ENCODE results near the gene POLR3GL.

The POLR3GL gene

DNA sequence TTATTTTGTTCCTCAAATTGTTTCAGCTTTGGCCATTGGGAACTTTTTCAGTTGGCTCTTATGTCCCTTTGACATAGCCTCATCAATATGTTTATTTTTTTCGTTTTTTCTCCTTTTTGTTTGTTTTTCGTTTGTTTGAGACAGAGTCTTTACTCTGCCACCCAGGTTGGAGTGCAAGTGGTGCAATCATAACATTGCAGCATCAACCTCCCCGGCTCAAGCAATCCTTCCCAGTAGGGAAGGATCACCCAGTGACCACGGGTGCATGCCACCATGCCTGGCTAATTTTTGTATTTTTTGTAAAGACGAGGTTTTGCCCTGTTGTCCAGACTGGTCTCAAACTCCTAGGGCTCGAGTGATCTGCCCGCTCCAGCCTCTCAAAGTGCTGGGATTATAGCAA, 8.1 kb downstream of the POLR3GL start:
- POLR2A ChIA-PET = no interaction called here
- no peak overlapping the region for H3K4me3 ChIP-seq (ENCODE audit: control insufficient read depth in 1 of 7, extremely low read depth in 1 of 7, insufficient read depth in 4 of 7, low read depth in 2 of 7, low read length in 6 of 7)
- H3K36me3 ChIP-seq (ENCODE audit: control insufficient read depth in 4 of 4, insufficient read depth in 4 of 4, low read length in 3 of 4) = peaks cover 0 to 4% (median 3%) of the 10 kb centered on the region in 4 experiments
- H3K27ac ChIP-seq (ENCODE audit: insufficient read depth in 1 of 2, low read depth in 1 of 2, low read length in 2 of 2, poor library complexity in 1 of 2, severe bottlenecking in 2 of 2) = no peak overlapping the region
- CTCF ChIA-PET = interaction anchor here (1.3 to 1.4 kb wide), 2 partner anchors 9 to 39 kb away, joined by 3 to 5 read pairs; no protein-coding TSS in a partner anchor
- peaks cover 5 to 8% (median 8%) of the 10 kb centered on the region in 4 experiments for H3K4me1 ChIP-seq (ENCODE audit: control extremely low read depth in 1 of 4, control insufficient read depth in 4 of 4, insufficient read depth in 4 of 4, low read length in 3 of 4)
- no peak for DNase-seq
- WGBS (ENCODE audit: insufficient coverage) = 92% methylated on average over 7 of the region's 7 CpGs
- H3K27me3 ChIP-seq (replicated peaks in 2 of 5; ENCODE audit: control insufficient read depth in 4 of 5, insufficient read depth in 5 of 5, low read length in 4 of 5) = no peaks in the 10 kb centered on the region
- H3K9me3 ChIP-seq (ENCODE audit: control extremely low read depth in 1 of 5, control insufficient read depth in 4 of 5, insufficient read depth in 2 of 5, low read depth in 1 of 5, low read length in 4 of 5) = no peaks in the 10 kb centered on the region

DNA sequence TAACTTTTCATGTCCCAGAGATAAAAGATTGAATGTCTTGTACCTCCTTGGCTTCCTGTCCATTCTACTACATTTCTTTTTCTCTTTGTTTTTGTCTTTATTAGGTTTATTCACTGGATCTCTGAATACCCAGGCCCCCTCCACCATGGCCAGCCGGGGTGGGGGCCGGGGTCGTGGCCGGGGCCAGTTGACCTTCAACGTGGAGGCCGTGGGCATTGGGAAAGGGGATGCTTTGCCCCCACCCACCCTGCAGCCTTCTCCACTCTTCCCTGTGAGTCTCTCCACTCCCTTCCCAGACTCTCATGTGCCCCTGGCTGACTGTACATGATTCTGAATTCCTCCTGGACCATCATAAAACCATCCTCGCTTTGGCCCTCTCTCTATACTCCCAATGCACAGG, 10.2 kb downstream of the POLR3GL start:
- POLR2A ChIA-PET = no interaction called here
- peaks cover 23 to 30% (median 29%) of the 10 kb centered on the region in 4 experiments for H3K4me1 ChIP-seq (ENCODE audit: control extremely low read depth in 1 of 4, control insufficient read depth in 4 of 4, insufficient read depth in 4 of 4, low read length in 3 of 4)
- CTCF ChIA-PET = interaction anchor here (5.2 to 10.6 kb wide), 3 partner anchors 11 to 38 kb away, joined by 47 to 242 read pairs (median 126); partner anchors contain the start of genes ANKRD34A, POLR3GL and TXNIP
- no peak for DNase-seq
- no peak overlapping the region for H3K4me3 ChIP-seq (ENCODE audit: control insufficient read depth in 1 of 7, extremely low read depth in 1 of 7, insufficient read depth in 4 of 7, low read depth in 2 of 7, low read length in 6 of 7)
- 93% methylated on average over 7 of the region's 7 CpGs for WGBS (ENCODE audit: insufficient coverage)
- H3K27me3 ChIP-seq (replicated peaks in 2 of 5; ENCODE audit: control insufficient read depth in 4 of 5, insufficient read depth in 5 of 5, low read length in 4 of 5) = no peaks in the 10 kb centered on the region
- H3K36me3 ChIP-seq (ENCODE audit: control insufficient read depth in 4 of 4, insufficient read depth in 4 of 4, low read length in 3 of 4) = peaks cover 0 to 6% (median 3%) of the 10 kb centered on the region in 4 experiments
- no peak overlapping the region for H3K27ac ChIP-seq (ENCODE audit: insufficient read depth in 1 of 2, low read depth in 1 of 2, low read length in 2 of 2, poor library complexity in 1 of 2, severe bottlenecking in 2 of 2)
- H3K9me3 ChIP-seq (ENCODE audit: control extremely low read depth in 1 of 5, control insufficient read depth in 4 of 5, insufficient read depth in 2 of 5, low read depth in 1 of 5, low read length in 4 of 5) = no peaks in the 10 kb centered on the region

- Histone ChIP-seq H3K27me3 (replicated peaks in 2 of 5; ENCODE audit: control insufficient read depth in 4 of 5, insufficient read depth in 5 of 5, low read length in 4 of 5) (no peaks in the 10 kb centered on the region), H3K9me3 (ENCODE audit: control extremely low read depth in 1 of 5, control insufficient read depth in 4 of 5, insufficient read depth in 2 of 5, low read depth in 1 of 5, low read length in 4 of 5) (no peaks in the 10 kb centered on the region), H3K27ac (ENCODE audit: insufficient read depth in 1 of 2, low read depth in 1 of 2, low read length in 2 of 2, poor library complexity in 1 of 2, severe bottlenecking in 2 of 2) (no peak overlapping the region), H3K4me3 (ENCODE audit: control insufficient read depth in 1 of 7, extremely low read depth in 1 of 7, insufficient read depth in 4 of 7, low read depth in 2 of 7, low read length in 6 of 7) (no peak overlapping the region), H3K4me1 (ENCODE audit: control extremely low read depth in 1 of 4, control insufficient read depth in 4 of 4, insufficient read depth in 4 of 4, low read length in 3 of 4) (peaks cover 28 to 34% (median 34%) of the 10 kb centered on the region in 4 experiments), H3K36me3 (ENCODE audit: control insufficient read depth in 4 of 4, insufficient read depth in 4 of 4, low read length in 3 of 4) (peaks cover 0 to 6% (median 3%) of the 10 kb centered on the region in 4 experiments)
- ChIA-PET CTCF (interaction anchor here (5.2 to 10.6 kb wide), 3 partner anchors 11 to 37 kb away, joined by 47 to 242 read pairs (median 126); partner anchors contain the start of genes ANKRD34A, POLR3GL and TXNIP), POLR2A (no interaction called here)
- DNase-seq = no peak
- 100% methylated on average over 4 of the region's 4 CpGs for WGBS (ENCODE audit: insufficient coverage)
Measured at GRCh38 chr1:145975216-145975615, 10.7 kb downstream of the POLR3GL start.

DNA sequence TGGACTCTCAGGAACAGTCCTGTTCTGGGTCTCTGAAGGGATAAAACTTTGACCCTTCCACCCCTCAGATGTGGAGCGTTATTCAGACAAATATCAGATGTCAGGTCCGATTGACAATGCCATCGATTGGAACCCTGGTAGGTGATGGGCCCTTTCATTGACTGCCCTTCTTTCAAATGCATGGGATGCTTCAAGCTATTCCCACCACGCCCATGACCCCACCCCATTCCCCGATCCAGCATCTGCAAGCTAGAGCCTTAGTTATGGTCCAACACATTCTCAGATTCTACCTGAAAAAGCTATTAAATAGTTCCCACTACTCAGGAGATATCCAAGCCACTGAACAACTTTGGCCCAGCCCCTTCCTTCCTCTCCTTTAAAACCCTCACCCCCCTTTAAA, 12.5 kb downstream of the POLR3GL start:
- Histone ChIP-seq H3K36me3 (ENCODE audit: control insufficient read depth in 4 of 4, insufficient read depth in 4 of 4, low read length in 3 of 4) (peaks cover 0 to 6% (median 3%) of the 10 kb centered on the region in 4 experiments), H3K4me1 (ENCODE audit: control extremely low read depth in 1 of 4, control insufficient read depth in 4 of 4, insufficient read depth in 4 of 4, low read length in 3 of 4) (peaks cover 34 to 43% (median 41%) of the 10 kb centered on the region in 4 experiments), H3K4me3 (ENCODE audit: control insufficient read depth in 1 of 7, extremely low read depth in 1 of 7, insufficient read depth in 4 of 7, low read depth in 2 of 7, low read length in 6 of 7) (peak overlapping the region in 1 of 7 experiments; percentile 43), H3K27me3 (replicated peaks in 2 of 5; ENCODE audit: control insufficient read depth in 4 of 5, insufficient read depth in 5 of 5, low read length in 4 of 5) (no peaks in the 10 kb centered on the region), H3K27ac (ENCODE audit: insufficient read depth in 1 of 2, low read depth in 1 of 2, low read length in 2 of 2, poor library complexity in 1 of 2, severe bottlenecking in 2 of 2) (no peak overlapping the region), H3K9me3 (ENCODE audit: control extremely low read depth in 1 of 5, control insufficient read depth in 4 of 5, insufficient read depth in 2 of 5, low read depth in 1 of 5, low read length in 4 of 5) (no peaks in the 10 kb centered on the region)
- WGBS (ENCODE audit: insufficient coverage) = 92% methylated on average over 5 of the region's 5 CpGs
- ChIA-PET CTCF (interaction anchor here (0.9 to 10.6 kb wide), 19 partner anchors 9 to 130 kb away, joined by 3 to 242 read pairs (median 6); partner anchors contain the start of genes ANKRD34A, NUDT17, PIAS3 and POLR3GL), POLR2A (interaction anchor here (1.1 kb wide), 1 partner anchor 30 kb away, joined by 6 read pairs; no protein-coding TSS in a partner anchor)
- no peak for DNase-seq

DNA sequence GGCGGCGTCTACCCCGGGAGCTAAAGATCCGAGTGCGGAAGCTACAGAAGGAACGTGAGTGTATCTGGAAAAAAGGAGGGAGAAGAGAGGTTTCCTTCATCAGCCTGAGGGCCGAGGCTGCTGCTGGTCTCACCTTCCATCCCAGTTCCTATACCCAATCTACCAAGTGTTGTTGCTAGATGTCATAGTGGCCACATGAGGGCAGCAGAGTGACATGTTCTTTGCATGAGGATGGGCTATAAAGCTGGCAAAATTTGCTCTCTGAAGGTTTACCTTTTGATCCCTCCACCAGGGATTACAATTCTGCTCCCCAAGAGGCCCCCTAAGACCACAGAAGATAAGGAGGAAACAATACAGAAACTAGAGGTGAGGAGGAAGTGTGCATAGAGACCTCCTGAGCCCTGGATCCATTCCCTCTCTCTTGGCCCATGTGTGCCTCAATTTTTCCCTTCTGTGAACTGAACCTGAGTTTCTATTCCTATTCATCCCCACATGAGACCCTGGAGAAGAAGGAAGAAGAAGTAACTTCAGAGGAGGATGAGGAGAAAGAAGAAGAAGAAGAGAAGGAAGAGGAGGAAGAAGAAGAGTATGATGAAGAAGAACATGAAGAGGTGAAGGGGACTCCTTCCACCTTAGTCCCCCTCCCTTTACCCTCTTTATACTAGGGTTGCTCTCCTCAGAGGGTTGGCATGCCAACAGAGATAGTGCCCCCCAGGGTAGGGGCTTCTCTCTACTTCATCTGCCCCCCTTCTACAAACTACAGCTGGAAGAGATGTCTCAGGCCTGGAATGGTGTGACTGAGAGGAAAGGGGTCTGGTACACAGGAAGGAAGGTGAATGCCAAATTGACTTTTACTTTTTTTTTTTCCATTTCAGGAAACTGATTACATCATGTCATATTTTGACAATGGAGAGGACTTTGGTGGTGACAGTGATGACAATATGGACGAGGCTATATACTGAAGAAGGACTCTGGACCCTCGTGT, 13.3 kb downstream of the POLR3GL start:
- H3K9me3 ChIP-seq (ENCODE audit: control extremely low read depth in 1 of 5, control insufficient read depth in 4 of 5, insufficient read depth in 2 of 5, low read depth in 1 of 5, low read length in 4 of 5) = no peaks in the 10 kb centered on the region
- H3K27me3 ChIP-seq (replicated peaks in 2 of 5; ENCODE audit: control insufficient read depth in 4 of 5, insufficient read depth in 5 of 5, low read length in 4 of 5) = no peaks in the 10 kb centered on the region
- H3K4me1 ChIP-seq (ENCODE audit: control extremely low read depth in 1 of 4, control insufficient read depth in 4 of 4, insufficient read depth in 4 of 4, low read length in 3 of 4) = peaks cover 34 to 46% (median 43%) of the 10 kb centered on the region in 4 experiments
- ChIA-PET POLR2A (interaction anchor here (1.1 to 2.7 kb wide), 2 partner anchors 29 to 30 kb away, joined by 6 to 10 read pairs; no protein-coding TSS in a partner anchor), CTCF (interaction anchor here (0.9 to 10.6 kb wide), 20 partner anchors 8 to 131 kb away, joined by 3 to 242 read pairs (median 6); partner anchors contain the start of genes ANKRD34A, NUDT17, PIAS3 and POLR3GL)
- peak; percentile 87 to 93 (median 90) for DNase-seq
- peaks cover 0 to 6% (median 3%) of the 10 kb centered on the region in 4 experiments for H3K36me3 ChIP-seq (ENCODE audit: control insufficient read depth in 4 of 4, insufficient read depth in 4 of 4, low read length in 3 of 4)
- peak overlapping the region in 1 of 2 experiments; percentile 94 for H3K27ac ChIP-seq (ENCODE audit: insufficient read depth in 1 of 2, low read depth in 1 of 2, low read length in 2 of 2, poor library complexity in 1 of 2, severe bottlenecking in 2 of 2)
- WGBS (ENCODE audit: insufficient coverage) = 41% methylated on average over 5 of the region's 9 CpGs
- H3K4me3 ChIP-seq (ENCODE audit: control insufficient read depth in 1 of 7, extremely low read depth in 1 of 7, insufficient read depth in 4 of 7, low read depth in 2 of 7, low read length in 6 of 7) = peak overlapping the region in 3 of 7 experiments; percentile 28 to 43 (median 31)

DNA sequence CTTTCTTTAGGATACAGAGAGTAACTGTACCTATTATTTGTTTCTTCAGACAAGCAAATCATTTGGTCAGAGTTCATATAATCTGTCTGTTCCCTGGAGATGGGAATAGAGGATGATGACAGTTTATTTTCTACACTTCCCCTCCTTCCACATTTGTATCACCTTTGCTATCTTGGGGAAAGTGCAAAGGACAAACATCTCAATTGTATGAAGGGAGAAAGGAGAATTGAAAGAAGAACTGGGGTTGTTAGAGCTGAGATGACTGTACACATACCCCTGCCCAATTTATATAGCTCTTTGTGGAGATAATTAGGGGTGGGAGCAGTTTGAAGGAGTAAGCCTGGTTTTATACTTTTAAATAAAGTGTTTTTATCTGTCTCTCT, 14.0 kb downstream of the POLR3GL start:
- H3K4me1 ChIP-seq (ENCODE audit: control extremely low read depth in 1 of 4, control insufficient read depth in 4 of 4, insufficient read depth in 4 of 4, low read length in 3 of 4) = peaks cover 34 to 51% (median 46%) of the 10 kb centered on the region in 4 experiments
- DNase-seq = no peak
- ChIA-PET POLR2A (interaction anchor here (2.7 kb wide), 1 partner anchor 29 kb away, joined by 10 read pairs; no protein-coding TSS in a partner anchor), CTCF (interaction anchor here (1.0 to 10.6 kb wide), 13 partner anchors 10 to 131 kb away, joined by 3 to 242 read pairs (median 11); partner anchors contain the start of genes ANKRD34A, NUDT17, PEX11B and POLR3GL)
- H3K9me3 ChIP-seq (ENCODE audit: control extremely low read depth in 1 of 5, control insufficient read depth in 4 of 5, insufficient read depth in 2 of 5, low read depth in 1 of 5, low read length in 4 of 5) = no peaks in the 10 kb centered on the region
- H3K4me3 ChIP-seq (ENCODE audit: control insufficient read depth in 1 of 7, extremely low read depth in 1 of 7, insufficient read depth in 4 of 7, low read depth in 2 of 7, low read length in 6 of 7) = peak overlapping the region in 3 of 7 experiments; percentile 28 to 40 (median 39)
- H3K27ac ChIP-seq (ENCODE audit: insufficient read depth in 1 of 2, low read depth in 1 of 2, low read length in 2 of 2, poor library complexity in 1 of 2, severe bottlenecking in 2 of 2) = peak overlapping the region; percentile 77 to 94
- no peaks in the 10 kb centered on the region for H3K27me3 ChIP-seq (replicated peaks in 2 of 5; ENCODE audit: control insufficient read depth in 4 of 5, insufficient read depth in 5 of 5, low read length in 4 of 5)
- peaks cover 0 to 6% (median 3%) of the 10 kb centered on the region in 4 experiments for H3K36me3 ChIP-seq (ENCODE audit: control insufficient read depth in 4 of 4, insufficient read depth in 4 of 4, low read length in 3 of 4)

Data from common myeloid progenitor, CD34-positive (primary cell).